ENCODE data around the gene DNAH14. TPM values are rescaled to one million over a fixed set of nuclear protein-coding genes. Genes with fewer than 3 reads are reported as not detected.

Gene DNAH14
- total and polyA plus RNA-seq, 2 of the 13 experiments (the other 11 are each of a cell fraction or from before 2014, with no cell fraction given): 4.5 to 27.5 TPM

- Histone ChIP-seq H3K4me3 (replicated peaks in 1 of 3; ENCODE audit: insufficient read depth in 1 of 3, low read depth in 2 of 3, low read length in 3 of 3) (no peak overlapping the region), H3K27ac (ENCODE audit: extremely low read length, insufficient read depth, low read length) (no peak overlapping the region), H3K4me2 (ENCODE audit: low read depth, low read length) (no peak overlapping the region), H3K9me3 (ENCODE audit: low read length) (peaks cover 6% of the 10 kb centered on the region; the same call in 1 of the 2 replicates), H3K36me3 (replicated peaks in 1 of 2; ENCODE audit: control insufficient read depth in 1 of 2, insufficient read depth in 2 of 2, low read length in 2 of 2) (no peaks in the 10 kb centered on the region), H3K9ac (ENCODE audit: insufficient read depth, low read depth, low read length) (no peak overlapping the region), H3K4me1 (ENCODE audit: insufficient read depth, low read length) (no peaks in the 10 kb centered on the region), H3K79me2 (ENCODE audit: insufficient read depth, low read length) (no peaks in the 10 kb centered on the region), H2AFZ (ENCODE audit: low read length) (no peak overlapping the region), H3K27me3 (ENCODE audit: control insufficient read depth in 1 of 2, insufficient read depth in 2 of 2, low read length in 2 of 2) (no peaks in the 10 kb centered on the region; a peak in 1 of 5 replicates), H4K20me1 (ENCODE audit: insufficient read depth, low read length) (no peaks in the 10 kb centered on the region)
- CTCF ChIA-PET (ENCODE audit: low intra/inter-chr PET ratio, low total read pairs): no interaction called here
- TF ChIP-seq ZBTB7A (CRISPR knock-in tag; IDR thresholded peaks at IDR 0.05): no peak
- no peak for TF ChIP-seq ATF4 (CRISPR knock-in tag; IDR thresholded peaks at IDR 0.05)
- no peak for TF ChIP-seq POGK (CRISPR knock-in tag; conservative IDR thresholded peaks at IDR 0.05)
- no peak for TF ChIP-seq ZNF75D (CRISPR knock-in tag; IDR thresholded peaks at IDR 0.05; ENCODE audit: borderline replicate concordance)
- no peak for TF ChIP-seq ZNF563 (CRISPR knock-in tag; IDR thresholded peaks at IDR 0.05)
- no peak for TF ChIP-seq JARID2 (CRISPR knock-in tag; IDR thresholded peaks at IDR 0.05; ENCODE audit: insufficient replicate concordance)
- no peak for TF ChIP-seq THAP8 (CRISPR knock-in tag; IDR thresholded peaks at IDR 0.05; ENCODE audit: borderline replicate concordance)
- TF ChIP-seq ZNF646 (CRISPR knock-in tag; IDR thresholded peaks at IDR 0.05): no peak
- TF ChIP-seq ZNF251 (CRISPR knock-in tag; IDR thresholded peaks at IDR 0.05): no peak
- TF ChIP-seq GTF3A (CRISPR knock-in tag; conservative IDR thresholded peaks at IDR 0.05): no peak
- BruUV-seq (replicated peaks): no TSS peak
- DNase-seq (ENCODE audit: low spot score) (no peak), ATAC-seq (no peak), FAIRE-seq (no peak)
- POLR2A ChIA-PET: no interaction called here
- intact Hi-C loops (cut with micrococcal nuclease; ENCODE audit: unreplicated experiment) (no loop called here), in situ Hi-C loops (cut with HindIII; ENCODE audit: extremely low pct_ligation_motif_present, low pct_unique_long_range_greater_than_20kb) (no loop called here)
- 27% methylated on average over 3 of the region's 3 CpGs for WGBS (ENCODE audit: low lambda C conversion rate)
These were observed 29.3 kb upstream of the DNAH14 start for GRCh38 chr1:224900062-224900630.
